Mucosa of descending colon (tissue), 3 donors: ENCODE data around the gene DEK. TPM values are rescaled to one million over a fixed set of nuclear protein-coding genes. Genes with fewer than 3 reads are reported as not detected.

Source experiments
- ATAC-seq: fragments of 200-7000 bp; cut with Tn5 transposase; one replicate; pipeline ENCODE4 v1.9.1; 2020; ENCODE audit warnings: mild to moderate bottlenecking, moderate library complexity
- DNase-seq, 3 donors: peaks; one replicate each; pipeline ENCODE4 v3.0.0-alpha.2; 2020
- H3K36me3 ChIP-seq: fragments of 200-600 bp; one replicate; pipeline ENCODE4 v1.8.0; 2021; ENCODE audit warnings: low read depth, mild to moderate bottlenecking
- H3K4me1 ChIP-seq: fragments of 200-600 bp; one replicate; pipeline ENCODE4 v1.8.0; 2021; ENCODE audit warnings: low read depth, mild to moderate bottlenecking
- H3K4me3 ChIP-seq: fragments of 200-600 bp; one replicate; pipeline ENCODE4 v1.8.0; 2021; ENCODE audit warnings: mild to moderate bottlenecking
- H3K9me3 ChIP-seq: fragments of 200-600 bp; one replicate; pipeline ENCODE4 v1.8.0; 2021; ENCODE audit warnings: mild to moderate bottlenecking
- CTCF ChIP-seq: fragments of 200-600 bp; IDR thresholded peaks from one replicate; pipeline ENCODE4 v1.8.0; 2022; ENCODE audit warnings: antibody characterized with exemption, mild to moderate bottlenecking
- intact Hi-C, 2 donors: fragments of 100-400 bp; cut with DNase I in 1 of 2; cut with micrococcal nuclease in 1 of 2; formaldehyde crosslinking; loops; one replicate each; pipeline versions ENCODE4 v1.11.0 to v1.11.1; 2022; cut with DNase I, micrococcal nuclease
- total RNA-seq, 3 donors: library from RNA; stranded (reverse); fragmentation: NEBNext Ultra II Directional in 2 of 3; extraction: Animal tissue kit (Norgen Biotek cat#: 25700) in 2 of 3; gene quantifications; one replicate each; pipeline versions ENCODE4 v1.2.1 to v1.2.4, GENCODE V29; 2021 to 2023
- donor health status: DM: no; HTN: no; CAD: no; lungs with moderate emphysema.
- donor health status: DM: no; HTN: no; CAD: no.
- donor health status: DM: no; HTN: yes; CAD: no.

Gene DEK
- total RNA-seq, 3 donors from 2014 or later, result 75.6 to 123 (median 85.0) TPM

GRCh38 chr6:18207949-18208348 is 56.4 kb downstream of the DEK start:
- ATAC-seq (no peak), DNase-seq (no peak)
- intact Hi-C loops, result no loop called here
- Histone ChIP-seq H3K4me1 (no peaks in the 10 kb centered on the region), H3K36me3 (no peaks in the 10 kb centered on the region), H3K9me3 (no peaks in the 10 kb centered on the region), H3K4me3 (no peak overlapping the region)
- TF ChIP-seq CTCF, result no peak

- H3K9me3 ChIP-seq, result no peaks in the 10 kb centered on the region
- no peaks in the 10 kb centered on the region for H3K36me3 ChIP-seq
- intact Hi-C loops, result no loop called here
- H3K4me3 ChIP-seq, result no peak overlapping the region
- ATAC-seq, result no peak
- no peak for DNase-seq
- H3K4me1 ChIP-seq, result no peaks in the 10 kb centered on the region
- no peak for TF ChIP-seq CTCF
Observed at GRCh38 chr6:18207438-18207837, 56.9 kb downstream of the DEK start.

GRCh38 chr6:18206591-18206990 is 57.7 kb downstream of the DEK start:
- no peak for ATAC-seq
- DNase-seq, result no peak
- TF ChIP-seq CTCF, result no peak
- intact Hi-C loops, result no loop called here
- no peaks in the 10 kb centered on the region for H3K4me1 ChIP-seq
- no peaks in the 10 kb centered on the region for H3K36me3 ChIP-seq
- no peaks in the 10 kb centered on the region for H3K9me3 ChIP-seq
- no peak overlapping the region for H3K4me3 ChIP-seq

- H3K4me3 ChIP-seq, result no peak overlapping the region
- DNase-seq, result no peak
- no peak for ATAC-seq
- no peak for TF ChIP-seq CTCF
- H3K4me1 ChIP-seq, result no peaks in the 10 kb centered on the region
- H3K36me3 ChIP-seq, result no peaks in the 10 kb centered on the region
- H3K9me3 ChIP-seq, result no peaks in the 10 kb centered on the region
- intact Hi-C loops, result no loop called here
Observed at GRCh38 chr6:18204691-18205090, 59.6 kb downstream of the DEK start.

GRCh38 chr6:18203786-18204185 is 60.5 kb downstream of the DEK start:
- intact Hi-C loops, result no loop called here
- no peak for ATAC-seq
- DNase-seq, result no peak
- no peaks in the 10 kb centered on the region for H3K4me1 ChIP-seq
- H3K4me3 ChIP-seq, result no peak overlapping the region
- no peaks in the 10 kb centered on the region for H3K9me3 ChIP-seq
- TF ChIP-seq CTCF, result no peak
- H3K36me3 ChIP-seq, result no peaks in the 10 kb centered on the region

- intact Hi-C loops, result no loop called here
- H3K36me3 ChIP-seq, result no peaks in the 10 kb centered on the region
- DNase-seq, result no peak
- no peaks in the 10 kb centered on the region for H3K9me3 ChIP-seq
- ATAC-seq, result no peak
- no peak for TF ChIP-seq CTCF
- H3K4me3 ChIP-seq, result no peak overlapping the region
- no peaks in the 10 kb centered on the region for H3K4me1 ChIP-seq
Observed at GRCh38 chr6:18192026-18192425, 72.3 kb downstream of the DEK start.
